NT2/D1 (cell line): ENCODE data around the gene MYRFL.

Experiments
- DNase-seq: peaks from one replicate; pipeline ENCODE4 v3.0.0-alpha.2; 2011; ENCODE audit warnings: low read depth, low spot score
- H3K27me3 ChIP-seq: 2 replicates; pipeline ENCODE4 v1.6.0; 2011; ENCODE audit warnings: mild to moderate bottlenecking; ENCODE audit not compliant: insufficient read length, insufficient read depth
- H3K36me3 ChIP-seq: 2 replicates; pipeline ENCODE4 v1.6.1; 2011; ENCODE audit warnings: mild to moderate bottlenecking, low read length, mixed read lengths; ENCODE audit not compliant: insufficient read depth, insufficient read length
- H3K4me1 ChIP-seq: 2 replicates; pipeline ENCODE4 v1.5.1; 2011; ENCODE audit not compliant: insufficient read depth, insufficient read length
- H3K4me3 ChIP-seq: 2 replicates; pipeline ENCODE4 v1.5.1; 2011; ENCODE audit warnings: low read depth; ENCODE audit not compliant: insufficient read length
- H3K9ac ChIP-seq: 2 replicates; pipeline ENCODE4 v1.6.0; 2011; ENCODE audit warnings: low read depth; ENCODE audit not compliant: insufficient read length
- H3K9me3 ChIP-seq: 2 replicates; pipeline ENCODE4 v1.5.1; 2011; ENCODE audit warnings: mild to moderate bottlenecking, low read length; ENCODE audit not compliant: insufficient read depth
- SUZ12 ChIP-seq: IDR thresholded peaks from 2 replicates; pipeline ENCODE4 v1.6.1; 2011; ENCODE audit not compliant: insufficient read length, insufficient read depth; ENCODE audit errors: extremely low read depth
- YY1 ChIP-seq: IDR thresholded peaks from 2 replicates; pipeline ENCODE4 v1.6.1; 2011; ENCODE audit not compliant: insufficient read length, insufficient read depth
- ZNF274 ChIP-seq: IDR thresholded peaks from 2 replicates; pipeline ENCODE4 v1.6.1; 2011; ENCODE audit warnings: mild to moderate bottlenecking, low read depth, low read length

The MYRFL gene

GRCh38 chr12:69922999-69923398 is 98.0 kb downstream of the MYRFL start:
- H3K9me3 ChIP-seq, result no peaks in the 10 kb centered on the region
- no peak for DNase-seq
- no peak for TF ChIP-seq SUZ12
- no peak for TF ChIP-seq YY1
- TF ChIP-seq ZNF274, result no peak

GRCh38 chr12:69925291-69925690 is 100.3 kb downstream of the MYRFL start:
- peaks cover 4% of the 10 kb centered on the region for H3K4me1 ChIP-seq
- H3K9me3 ChIP-seq, result no peaks in the 10 kb centered on the region
- H3K9ac ChIP-seq, result no peak overlapping the region
- no peak overlapping the region for H3K4me3 ChIP-seq
- no peaks in the 10 kb centered on the region for H3K36me3 ChIP-seq
- H3K27me3 ChIP-seq, result no peaks in the 10 kb centered on the region
- no peak for DNase-seq
- TF ChIP-seq ZNF274 (no peak), YY1 (no peak), SUZ12 (no peak)

More at GRCh38 chr12:69922999-69923398, 98.0 kb downstream of the MYRFL start:
- no peak overlapping the region for H3K4me3 ChIP-seq
- no peaks in the 10 kb centered on the region for H3K27me3 ChIP-seq
- H3K4me1 ChIP-seq, result no peaks in the 10 kb centered on the region
- no peaks in the 10 kb centered on the region for H3K36me3 ChIP-seq
- H3K9ac ChIP-seq, result no peak overlapping the region

GRCh38 chr12:69927164-69927563 is 102.1 kb downstream of the MYRFL start:
- no peak for DNase-seq
- Histone ChIP-seq H3K9ac (no peak overlapping the region), H3K9me3 (no peaks in the 10 kb centered on the region), H3K4me1 (peaks cover 4% of the 10 kb centered on the region), H3K27me3 (no peaks in the 10 kb centered on the region), H3K4me3 (no peak overlapping the region), H3K36me3 (no peaks in the 10 kb centered on the region)
- no peak for TF ChIP-seq YY1
- no peak for TF ChIP-seq SUZ12
- no peak for TF ChIP-seq ZNF274

- no peaks in the 10 kb centered on the region for H3K27me3 ChIP-seq
- H3K4me3 ChIP-seq, result no peak overlapping the region
- no peaks in the 10 kb centered on the region for H3K36me3 ChIP-seq
- peaks cover 2% of the 10 kb centered on the region; the same call in 1 of the 2 replicates for H3K9me3 ChIP-seq
- DNase-seq, result no peak
- H3K4me1 ChIP-seq, result peaks cover 6% of the 10 kb centered on the region
- no peak overlapping the region for H3K9ac ChIP-seq
- TF ChIP-seq SUZ12, result no peak
- TF ChIP-seq ZNF274, result no peak
- TF ChIP-seq YY1, result no peak
These were observed 104.1 kb downstream of the MYRFL start for GRCh38 chr12:69929125-69929524.

GRCh38 chr12:69929531-69929930 is 104.5 kb downstream of the MYRFL start:
- DNase-seq, result no peak
- Histone ChIP-seq H3K27me3 (no peaks in the 10 kb centered on the region), H3K9ac (no peak overlapping the region), H3K4me3 (no peak overlapping the region), H3K4me1 (peaks cover 10% of the 10 kb centered on the region), H3K9me3 (peaks cover 6% of the 10 kb centered on the region; the same call in 1 of the 2 replicates), H3K36me3 (no peaks in the 10 kb centered on the region)
- no peak for TF ChIP-seq ZNF274

GRCh38 chr12:69931569-69931968 is 106.5 kb downstream of the MYRFL start:
- H3K36me3 ChIP-seq, result no peaks in the 10 kb centered on the region
- peaks cover 16% of the 10 kb centered on the region for H3K4me1 ChIP-seq
- H3K27me3 ChIP-seq, result no peaks in the 10 kb centered on the region
- no peak overlapping the region for H3K4me3 ChIP-seq
- no peak for DNase-seq
- H3K9me3 ChIP-seq, result peaks cover 10% of the 10 kb centered on the region; the same call in 1 of the 2 replicates
- no peak overlapping the region for H3K9ac ChIP-seq
- TF ChIP-seq ZNF274 (no peak), YY1 (no peak), SUZ12 (no peak)

GRCh38 chr12:69932154-69932553 is 107.1 kb downstream of the MYRFL start:
- no peak for TF ChIP-seq ZNF274
- TF ChIP-seq YY1, result no peak
- TF ChIP-seq SUZ12, result no peak
- no peaks in the 10 kb centered on the region for H3K36me3 ChIP-seq
- H3K27me3 ChIP-seq, result no peaks in the 10 kb centered on the region
- no peak overlapping the region for H3K9ac ChIP-seq
- no peak overlapping the region for H3K4me3 ChIP-seq
- DNase-seq, result peak; percentile 84
- peaks cover 16% of the 10 kb centered on the region for H3K4me1 ChIP-seq
- H3K9me3 ChIP-seq, result peaks cover 10% of the 10 kb centered on the region; the same call in 1 of the 2 replicates
